ENCODE data around the gene YY1.

- TF ChIP-seq CTCF (tag by site-specific recombination; IDR thresholded peaks at IDR 0.05) (peak; percentile 97), ZNF777 (tag by site-specific recombination; IDR thresholded peaks at IDR 0.05; ENCODE audit: borderline replicate concordance) (no peak)
These were observed 46.1 kb upstream of the YY1 start for GRCh38 chr14:100192672-100193416.

Measured in HEK293 (cell line).